ENCODE results near the gene EGF.

GRCh38 chr4:109993116-109993515 lies 80.4 kb downstream of the EGF start:
- TF ChIP-seq GATA3 (IDR thresholded peaks at IDR 0.05; ENCODE audit: low read depth, low read length) = no peak
- no peak for TF ChIP-seq GATA2 (IDR thresholded peaks at IDR 0.05; ENCODE audit: low read depth, low read length)

Measured in SH-SY5Y (cell line).